Tibial artery (tissue), 4 donors: ENCODE results near the gene OLFML1.

Source experiments
- DNase-seq, 2 donors: peaks; one replicate each; pipeline ENCODE4 v3.0.0-alpha.2; 2019
- H3K27ac ChIP-seq, 2 donors: fragments of 200-600 bp; sonication (generic) in 1 of 2; 1 replicate in 1 of 2; 2 replicates in 1 of 2; pipeline ENCODE4 v1.5.1; 2018 to 2019; ENCODE audit warnings: mild to moderate bottlenecking in 1 of 2
- H3K27me3 ChIP-seq, 2 donors: fragments of 200-600 bp; sonication (generic) in 1 of 2; one replicate each; pipeline versions ENCODE4 v1.5.1 to v1.6.0; 2016 to 2019
- H3K36me3 ChIP-seq, 3 donors: fragments of 200-600 bp; sonication (generic) in 2 of 3; one replicate each; pipeline ENCODE4 v1.5.1; 2016 to 2019; ENCODE audit warnings: mild to moderate bottlenecking in 2 of 3
- H3K4me1 ChIP-seq, 4 donors: fragments of 200-600 bp; sonication (generic) in 2 of 4; 1 replicate in 3 of 4; 2 replicates in 1 of 4; pipeline ENCODE4 v1.5.1; 2016 to 2019
- H3K4me3 ChIP-seq, 2 donors: fragments of 200-600 bp; sonication (generic) in 1 of 2; 1 replicate in 1 of 2; 2 replicates in 1 of 2; pipeline ENCODE4 v1.5.1; 2018 to 2019; ENCODE audit warnings: mild to moderate bottlenecking in 2 of 2
- H3K9me3 ChIP-seq, 3 donors: fragments of 200-600 bp; sonication (generic) in 1 of 3; one replicate each; pipeline ENCODE4 v1.5.1; 2016 to 2019
- CTCF ChIP-seq, 2 experiments: fragments of 200-600 bp in 1 of 2; fragments of 450-650 bp in 1 of 2; IDR thresholded peaks; one replicate each; pipeline ENCODE4 v1.5.1; 2017 to 2019; ENCODE audit warnings: antibody characterized with exemption in 2 of 2, mild to moderate bottlenecking in 1 of 2, moderate library complexity in 1 of 2
- intact Hi-C: fragments of 100-400 bp; cut with DNase I; formaldehyde crosslinking; loops from one replicate; pipeline ENCODE4 v1.15.0; 2023; ENCODE audit warnings: low total_unique reads

OLFML1 gene

GRCh38 chr11:7462706-7463105, 22.6 kb upstream of the OLFML1 start:
- DNase-seq: no peak
- Histone ChIP-seq H3K4me1 (no peaks in the 10 kb centered on the region), H3K27me3 (no peaks in the 10 kb centered on the region), H3K27ac (no peak overlapping the region), H3K36me3 (no peaks in the 10 kb centered on the region), H3K4me3 (no peak overlapping the region), H3K9me3 (no peaks in the 10 kb centered on the region)
- TF ChIP-seq CTCF (IDR thresholded peaks at IDR 0.05): no peak
- intact Hi-C loops: no loop called here

DNA sequence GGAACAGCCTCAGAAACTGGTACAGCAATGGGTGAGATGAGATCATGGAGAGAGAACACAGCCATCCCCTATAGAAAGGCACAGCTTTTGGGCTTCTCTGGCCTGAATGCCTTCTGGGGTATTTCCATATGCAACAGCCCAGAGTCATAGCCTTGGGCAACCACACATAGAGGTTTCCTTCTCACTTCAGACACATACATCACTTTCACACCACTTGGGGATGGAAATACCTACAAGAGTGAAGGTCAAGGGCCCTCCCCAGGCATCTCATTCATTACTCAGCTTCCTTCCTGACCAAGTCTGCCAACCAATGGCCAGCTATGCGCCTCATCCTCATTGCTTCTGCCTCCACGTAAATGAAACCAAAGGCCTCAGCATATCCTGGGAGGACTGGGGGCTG, 17.7 kb upstream of the OLFML1 start:
- Histone ChIP-seq H3K27me3 (no peaks in the 10 kb centered on the region), H3K9me3 (no peaks in the 10 kb centered on the region), H3K4me3 (no peak overlapping the region), H3K4me1 (no peaks in the 10 kb centered on the region), H3K27ac (no peak overlapping the region), H3K36me3 (peaks cover 0 to 10% (median 0%) of the 10 kb centered on the region in 3 donors)
- no peak for TF ChIP-seq CTCF (IDR thresholded peaks at IDR 0.05)
- intact Hi-C loops: no loop called here
- no peak for DNase-seq

DNA sequence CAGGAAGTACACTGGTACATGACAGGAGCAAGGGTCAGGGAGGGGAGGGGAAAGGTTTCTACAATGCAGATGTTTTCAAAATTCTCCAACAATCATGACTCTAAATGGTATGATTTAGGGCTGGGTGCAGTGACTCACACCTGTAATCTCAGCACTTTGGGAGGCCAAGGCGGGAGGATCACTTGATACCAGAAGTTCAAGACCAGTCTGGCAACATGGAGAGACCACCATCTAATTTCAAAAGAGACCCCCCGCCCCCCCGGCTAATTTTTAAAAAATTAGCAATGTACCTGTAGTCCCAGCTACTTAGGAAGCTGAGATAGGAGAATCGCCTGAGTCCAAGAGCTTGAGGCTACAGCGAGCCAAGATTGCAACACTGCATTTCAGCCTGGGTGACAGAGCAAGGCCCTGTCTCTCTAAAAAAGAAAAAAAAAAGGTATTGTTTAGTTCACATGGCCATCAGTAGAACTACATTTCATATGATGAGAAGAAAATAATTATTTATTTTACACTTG, 15.9 kb upstream of the OLFML1 start:
- Histone ChIP-seq H3K27me3 (no peaks in the 10 kb centered on the region), H3K9me3 (no peaks in the 10 kb centered on the region), H3K4me3 (no peak overlapping the region), H3K36me3 (peaks cover 0 to 10% (median 0%) of the 10 kb centered on the region in 3 donors), H3K27ac (no peak overlapping the region), H3K4me1 (no peaks in the 10 kb centered on the region)
- no peak for DNase-seq
- intact Hi-C loops: no loop called here
- no peak for TF ChIP-seq CTCF (IDR thresholded peaks at IDR 0.05)

- Histone ChIP-seq H3K4me1 (no peaks in the 10 kb centered on the region), H3K9me3 (no peaks in the 10 kb centered on the region), H3K27me3 (no peaks in the 10 kb centered on the region), H3K4me3 (no peak overlapping the region), H3K27ac (no peak overlapping the region), H3K36me3 (peaks cover 0 to 10% (median 0%) of the 10 kb centered on the region in 3 donors)
- intact Hi-C loops: no loop called here
- TF ChIP-seq CTCF (IDR thresholded peaks at IDR 0.05): no peak
- no peak for DNase-seq
These were observed 14.2 kb upstream of the OLFML1 start for GRCh38 chr11:7471071-7471470.

DNA sequence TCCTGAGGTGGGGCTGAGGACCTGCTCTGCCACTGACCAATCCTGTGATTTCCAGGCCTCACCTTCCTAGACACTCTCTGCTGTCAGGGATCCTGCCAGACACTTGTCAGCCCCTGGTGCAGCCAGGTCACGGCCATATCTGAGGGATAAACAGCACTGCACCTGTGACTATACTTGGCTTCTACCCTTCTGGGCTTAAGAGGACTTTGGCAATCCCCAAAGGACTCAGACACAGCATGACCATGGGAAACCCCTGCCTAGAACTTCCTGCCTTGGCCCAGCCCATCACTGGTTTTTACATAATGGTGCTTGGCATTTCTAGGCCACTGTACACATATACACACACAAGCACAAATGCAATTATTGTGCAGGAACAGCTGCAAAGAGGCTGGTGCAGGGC, 11.6 kb upstream of the OLFML1 start:
- Histone ChIP-seq H3K4me3 (no peak overlapping the region), H3K27me3 (no peaks in the 10 kb centered on the region), H3K4me1 (no peaks in the 10 kb centered on the region), H3K36me3 (peaks cover 0 to 7% (median 0%) of the 10 kb centered on the region in 3 donors), H3K27ac (no peak overlapping the region), H3K9me3 (no peaks in the 10 kb centered on the region)
- no peak for DNase-seq
- TF ChIP-seq CTCF (IDR thresholded peaks at IDR 0.05): no peak
- intact Hi-C loops: no loop called here

GRCh38 chr11:7480113-7480512, 5.2 kb upstream of the OLFML1 start:
- peaks cover 0 to 7% (median 4%) of the 10 kb centered on the region in 4 donors for H3K4me1 ChIP-seq
- no peak for DNase-seq
- no peaks in the 10 kb centered on the region for H3K36me3 ChIP-seq
- no peak overlapping the region for H3K27ac ChIP-seq
- intact Hi-C loops: no loop called here
- no peaks in the 10 kb centered on the region for H3K27me3 ChIP-seq
- TF ChIP-seq CTCF (IDR thresholded peaks at IDR 0.05): no peak
- H3K4me3 ChIP-seq: no peak overlapping the region
- H3K9me3 ChIP-seq: no peaks in the 10 kb centered on the region
